ENCODE data around the gene MEIOSIN.

- TF ChIP-seq POLR2AphosphoS5 (IDR thresholded peaks at IDR 0.05; ENCODE audit: borderline replicate concordance, low read depth, low read length) (peak; percentile 75; the same call in 1 of the 2 replicates), EZH2 (IDR thresholded peaks at IDR 0.05) (no peak)
Measured at GRCh38 chr19:45770192-45771101, 37.2 kb downstream of the MEIOSIN start.
